AG09319 (cell line): ENCODE results near the gene NT5C2.

Experiments used
- DNase-seq: peaks from one replicate; pipeline ENCODE4 v3.0.0-alpha.2; 2010; ENCODE audit warnings: low read depth; ENCODE audit errors: extremely low read depth
- TF ChIP-seq, protein P1 (sequence below): IDR thresholded peaks from 2 replicates; pipeline ENCODE4 v1.5.1; 2011; ENCODE audit warnings: low read depth, mild to moderate bottlenecking, inconsistent platforms, low read length, moderate library complexity

NT5C2 gene

DNA sequence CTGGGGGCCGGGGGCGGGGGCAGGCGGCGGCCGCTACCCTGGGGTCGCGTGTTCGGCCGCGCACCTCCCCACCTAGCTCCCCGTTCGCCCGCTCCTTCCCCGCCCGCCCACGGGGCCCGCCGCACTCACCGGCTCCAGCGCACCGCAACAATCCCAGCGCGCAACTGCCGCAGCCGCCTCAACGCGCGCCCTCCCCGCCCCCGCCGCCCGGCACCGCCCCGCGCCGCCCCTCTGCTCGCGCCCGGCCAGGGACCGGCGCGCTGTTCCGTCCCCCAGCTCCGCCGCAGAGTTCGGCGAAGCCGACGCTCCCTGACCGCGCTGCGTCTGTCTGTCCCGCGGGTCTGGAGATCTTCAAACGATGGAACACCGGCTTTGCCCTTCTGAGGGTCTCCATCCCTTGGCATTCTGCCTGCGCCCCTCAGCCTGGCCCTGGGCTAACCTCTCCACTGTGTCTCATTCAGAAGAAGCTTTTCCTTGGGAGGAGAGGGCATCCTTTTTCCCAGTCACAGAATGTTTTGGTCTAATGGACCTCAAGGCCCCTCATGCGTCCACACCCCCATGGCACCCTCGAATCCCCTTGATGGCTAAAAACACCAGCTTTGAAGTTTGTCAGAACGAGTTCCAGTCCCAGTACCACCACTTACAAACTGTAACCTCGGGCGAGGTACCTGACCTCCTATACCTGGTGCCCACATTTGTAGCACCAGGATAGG is at the start of gene NT5C2:
Gene NT5C2, minus strand, starts transcription at position 166 of the 713 bp plus-strand sequence. CDS start 18,314 bp downstream, outside the sequence.
- TF ChIP-seq, protein P1, sequence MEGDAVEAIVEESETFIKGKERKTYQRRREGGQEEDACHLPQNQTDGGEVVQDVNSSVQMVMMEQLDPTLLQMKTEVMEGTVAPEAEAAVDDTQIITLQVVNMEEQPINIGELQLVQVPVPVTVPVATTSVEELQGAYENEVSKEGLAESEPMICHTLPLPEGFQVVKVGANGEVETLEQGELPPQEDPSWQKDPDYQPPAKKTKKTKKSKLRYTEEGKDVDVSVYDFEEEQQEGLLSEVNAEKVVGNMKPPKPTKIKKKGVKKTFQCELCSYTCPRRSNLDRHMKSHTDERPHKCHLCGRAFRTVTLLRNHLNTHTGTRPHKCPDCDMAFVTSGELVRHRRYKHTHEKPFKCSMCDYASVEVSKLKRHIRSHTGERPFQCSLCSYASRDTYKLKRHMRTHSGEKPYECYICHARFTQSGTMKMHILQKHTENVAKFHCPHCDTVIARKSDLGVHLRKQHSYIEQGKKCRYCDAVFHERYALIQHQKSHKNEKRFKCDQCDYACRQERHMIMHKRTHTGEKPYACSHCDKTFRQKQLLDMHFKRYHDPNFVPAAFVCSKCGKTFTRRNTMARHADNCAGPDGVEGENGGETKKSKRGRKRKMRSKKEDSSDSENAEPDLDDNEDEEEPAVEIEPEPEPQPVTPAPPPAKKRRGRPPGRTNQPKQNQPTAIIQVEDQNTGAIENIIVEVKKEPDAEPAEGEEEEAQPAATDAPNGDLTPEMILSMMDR = no peak
- peak; percentile 38 for DNase-seq

DNA sequence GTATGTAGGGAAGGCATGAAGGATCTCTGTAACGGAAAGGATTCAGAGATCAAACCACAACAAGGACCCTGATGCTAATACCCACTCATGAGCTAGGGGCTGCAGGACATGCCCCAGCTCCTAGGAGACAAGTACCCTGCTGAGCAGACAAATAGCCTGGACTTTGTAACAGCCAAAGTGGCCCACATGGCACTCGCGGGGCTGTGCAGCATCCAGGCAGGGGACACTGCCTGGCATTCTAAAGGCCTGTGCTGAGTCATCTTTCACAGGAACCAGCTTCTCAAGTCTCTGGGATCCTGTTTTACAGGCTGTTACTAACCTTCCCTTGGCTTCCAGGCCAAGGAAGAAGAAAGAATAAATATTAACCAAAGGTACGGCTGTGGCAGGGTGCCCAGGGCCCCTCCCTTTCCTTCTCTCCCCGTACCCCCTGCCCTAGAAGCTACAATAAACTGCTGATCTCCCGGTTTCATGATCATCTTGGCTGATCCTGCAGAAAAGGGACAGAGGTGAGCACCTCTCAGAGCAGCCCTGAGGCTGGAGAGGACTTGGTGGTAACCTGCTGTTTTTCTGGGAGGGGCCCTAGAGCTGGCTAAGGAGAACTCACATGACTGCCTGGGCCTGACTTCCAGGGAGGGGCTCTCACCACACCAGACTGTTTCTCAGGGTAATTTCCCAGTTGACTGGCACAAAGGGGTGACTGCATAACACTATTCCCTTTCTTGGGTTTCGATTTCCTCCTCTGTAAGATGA is 48.4 kb upstream of the NT5C2 start:
- no peak for DNase-seq

DNA sequence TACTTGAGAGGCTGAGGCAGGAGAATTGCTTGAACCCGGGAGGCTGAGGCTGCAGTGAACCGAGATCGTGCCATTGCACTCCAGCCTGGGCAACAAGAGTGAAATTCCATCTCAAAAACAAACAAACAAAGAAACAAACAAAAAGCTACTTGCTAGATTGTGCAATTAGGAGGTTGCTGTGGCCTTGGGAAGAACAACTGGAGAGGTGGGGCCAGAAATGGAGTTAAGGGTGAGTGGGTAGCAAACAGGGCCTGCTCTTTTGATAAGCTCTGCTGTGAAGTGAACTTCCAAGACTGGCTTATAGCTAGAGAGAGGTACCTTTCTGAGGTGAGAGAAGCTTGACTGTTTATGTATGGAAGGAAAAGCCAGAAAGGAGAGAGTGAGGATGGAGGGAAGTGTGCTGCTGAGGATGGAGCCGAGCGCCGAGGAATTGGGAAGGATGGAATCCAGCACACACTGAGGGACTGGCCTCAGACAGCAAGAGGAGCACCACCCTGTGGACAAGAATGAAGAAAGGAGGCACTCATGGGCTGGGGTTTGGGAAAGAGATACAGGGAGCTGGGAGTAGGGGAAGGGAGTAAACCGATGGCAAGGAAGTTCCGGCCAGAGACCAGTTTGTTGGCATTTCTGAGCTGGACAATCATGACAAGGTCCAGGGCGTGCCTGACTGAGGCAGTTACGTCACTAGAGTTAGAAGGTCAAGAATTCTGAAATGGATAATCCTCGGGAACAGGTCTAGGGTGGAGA is 45.6 kb upstream of the NT5C2 start:
- DNase-seq = peak; percentile 36
- TF ChIP-seq, protein P1 = peak; percentile 60

More for the DNA sequence above, 48.4 kb upstream of the NT5C2 start:
- TF ChIP-seq, protein P1 = no peak

DNA sequence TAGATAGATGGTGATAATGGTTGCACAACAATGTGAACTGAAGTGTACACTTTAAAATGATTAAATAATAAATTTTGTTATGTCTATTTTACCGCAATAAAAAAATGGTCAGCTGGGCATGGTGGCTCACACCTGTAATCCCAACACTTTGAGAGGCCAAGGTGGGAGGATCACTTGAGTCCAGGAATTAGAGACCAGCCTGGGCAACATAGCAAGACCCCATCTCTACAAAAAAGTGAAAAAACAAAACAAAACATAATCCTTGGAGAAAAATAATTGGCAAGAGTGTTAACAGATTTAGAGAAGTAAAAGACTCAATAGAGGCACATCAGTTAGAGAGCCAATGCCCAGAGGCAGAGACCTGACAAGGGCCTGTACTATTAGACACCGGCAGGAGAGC is 42.7 kb upstream of the NT5C2 start:
- TF ChIP-seq, protein P1 = no peak
- DNase-seq = no peak

DNA sequence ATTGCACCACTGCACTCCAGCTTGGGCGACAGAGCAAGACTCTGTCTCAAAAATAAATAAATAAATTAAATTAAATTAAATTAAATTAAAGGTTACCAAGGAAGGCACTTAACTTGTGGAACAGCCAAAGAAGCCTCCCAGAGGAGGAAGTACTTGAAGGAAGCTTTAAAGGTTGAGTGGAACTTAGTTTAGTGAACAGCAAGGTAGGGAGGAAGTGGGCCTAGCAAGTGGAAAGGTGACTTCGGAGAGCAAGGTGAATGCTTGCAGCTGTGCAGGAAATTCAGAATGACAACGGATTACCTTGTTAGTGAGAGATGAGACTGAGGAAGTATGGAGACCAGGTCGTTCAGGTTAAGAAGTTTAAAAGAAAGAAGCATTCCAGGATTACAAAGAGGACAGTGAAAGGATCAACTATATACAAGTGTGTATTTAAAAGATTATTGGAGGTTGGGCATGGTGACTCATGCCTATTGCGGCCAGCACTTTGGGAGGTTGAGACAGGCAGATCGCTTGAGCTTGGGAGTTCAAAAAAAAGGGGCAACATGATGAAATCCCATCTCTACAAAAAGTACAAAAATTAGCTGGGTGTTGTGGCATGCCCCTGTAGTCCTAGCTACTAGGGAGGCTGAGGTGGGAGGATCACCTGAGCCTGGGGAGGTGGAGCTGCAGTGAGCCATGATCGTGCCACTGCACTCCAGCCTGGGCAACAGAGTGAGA is 39.9 kb upstream of the NT5C2 start:
- TF ChIP-seq, protein P1 = no peak
- no peak for DNase-seq

DNA sequence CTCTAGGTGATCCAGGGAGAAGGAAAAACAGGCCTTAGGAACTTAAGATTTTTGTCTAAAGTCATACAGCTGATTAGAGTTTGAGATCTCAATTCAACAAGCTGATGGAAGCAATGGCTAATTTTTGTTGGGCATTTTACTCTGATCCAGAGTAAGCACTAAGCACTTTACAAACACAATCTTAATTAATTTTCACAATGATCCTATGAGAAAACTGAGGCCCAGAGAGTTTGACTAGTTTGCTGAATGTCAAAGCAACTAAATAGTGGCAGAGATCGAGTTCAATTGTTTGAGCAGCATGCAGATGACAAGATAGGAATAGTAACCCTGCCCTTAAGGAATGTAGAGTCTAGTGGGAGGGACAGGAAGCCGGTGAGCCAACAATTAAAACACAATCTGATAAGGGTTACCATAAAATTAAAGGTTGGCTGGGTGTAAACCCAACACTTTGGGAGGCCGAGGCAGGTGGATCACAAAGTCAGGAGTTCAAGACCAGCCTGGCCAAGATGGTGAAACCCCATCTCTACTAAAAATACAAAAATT is 39.1 kb upstream of the NT5C2 start:
- DNase-seq = no peak
- TF ChIP-seq, protein P1 = no peak
